GM18505 (cell line): ENCODE data around the gene TMEM132C.

ENCODE experiments used
- ATAC-seq: cut with Tn5 transposase; IDR thresholded peaks from one replicate; pipeline ENCODE4 v1.9.1; 2021; ENCODE audit not compliant: unreplicated experiment
- POLR2A ChIP-seq: IDR thresholded peaks from 4 replicates; pipeline ENCODE4 v1.6.1; 2011; ENCODE audit warnings: borderline replicate concordance; ENCODE audit not compliant: insufficient read depth, insufficient read length; ENCODE audit errors: extremely low read depth

TMEM132C gene

DNA sequence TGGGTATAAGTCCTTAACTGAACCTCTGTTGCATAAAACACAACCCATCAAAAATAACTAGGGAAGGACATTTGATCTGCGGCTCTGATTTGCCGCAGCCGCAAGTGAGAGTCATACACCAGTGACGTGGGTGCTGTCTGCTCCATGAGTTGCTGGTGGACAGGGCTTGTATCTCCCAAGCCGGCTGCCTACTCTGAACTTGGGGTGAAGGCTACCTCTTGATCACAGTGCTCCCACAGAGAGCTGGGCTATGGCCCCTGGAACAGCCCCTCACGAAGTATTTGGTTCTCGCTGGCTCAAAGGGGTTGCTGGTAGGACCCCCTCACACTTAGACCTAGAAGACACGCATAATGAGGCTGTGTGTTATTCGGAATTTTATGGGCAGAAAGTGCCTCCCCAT, 118.8 kb downstream of the TMEM132C start:
- no peak for TF ChIP-seq POLR2A
- ATAC-seq: no peak

DNA sequence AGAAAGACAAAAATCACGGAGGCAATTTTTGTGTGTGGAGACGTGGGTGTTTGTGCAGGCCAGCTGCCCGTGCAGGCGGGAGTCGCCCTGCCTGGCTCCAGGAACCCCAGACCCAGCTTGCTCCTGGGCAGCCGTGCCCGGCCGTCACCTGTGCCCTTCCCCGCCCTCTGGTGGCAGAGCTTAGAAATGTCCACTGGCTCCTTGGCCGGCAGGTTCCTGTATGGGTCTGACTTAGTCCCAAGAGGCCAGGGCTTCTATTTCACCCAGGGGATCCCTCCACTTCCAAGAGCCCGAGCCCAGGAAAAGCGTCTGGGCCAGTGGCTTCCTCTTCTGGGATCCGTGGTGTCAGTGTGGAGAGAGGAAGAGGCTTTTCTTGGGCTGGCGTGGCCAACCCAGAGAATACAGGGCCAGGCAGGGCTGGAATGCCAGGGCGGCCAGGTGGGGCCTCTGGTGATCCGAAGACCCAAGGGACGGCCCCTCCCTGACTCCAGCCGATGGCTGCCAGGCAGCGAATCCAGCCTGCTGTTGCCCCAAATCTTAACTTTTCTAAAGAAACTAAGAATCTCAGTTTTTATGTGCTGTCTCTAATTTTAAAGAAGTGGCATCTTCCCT, 120.9 kb downstream of the TMEM132C start:
- no peak for TF ChIP-seq POLR2A
- peak; percentile 77 for ATAC-seq

DNA sequence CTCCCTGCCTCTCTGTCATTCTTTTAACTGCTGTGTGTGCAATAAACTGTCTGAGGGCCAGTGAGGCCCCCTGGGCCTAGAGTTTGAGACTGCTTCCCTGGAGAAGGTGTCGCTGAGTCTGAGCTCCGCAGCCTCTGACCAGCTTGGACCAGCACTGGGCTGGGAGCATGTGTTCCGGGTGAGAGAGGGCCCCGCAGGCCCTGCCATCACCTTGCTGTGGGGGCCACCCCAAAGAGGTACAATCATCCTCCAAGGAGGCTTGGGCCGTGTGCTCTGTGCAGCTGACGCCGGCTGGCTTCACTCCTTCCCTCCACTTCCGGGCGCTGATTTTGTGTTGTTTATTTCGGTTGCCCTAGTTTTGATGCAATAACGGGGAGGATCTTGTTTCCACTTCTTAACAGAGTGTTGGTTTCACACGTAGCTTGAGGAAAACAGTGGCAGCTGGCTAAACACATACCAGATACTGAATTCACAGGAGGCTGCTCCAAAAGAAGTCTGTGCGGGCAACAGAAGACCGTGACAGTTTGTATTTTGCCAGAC, 121.6 kb downstream of the TMEM132C start:
- ATAC-seq: no peak
- TF ChIP-seq POLR2A: no peak

DNA sequence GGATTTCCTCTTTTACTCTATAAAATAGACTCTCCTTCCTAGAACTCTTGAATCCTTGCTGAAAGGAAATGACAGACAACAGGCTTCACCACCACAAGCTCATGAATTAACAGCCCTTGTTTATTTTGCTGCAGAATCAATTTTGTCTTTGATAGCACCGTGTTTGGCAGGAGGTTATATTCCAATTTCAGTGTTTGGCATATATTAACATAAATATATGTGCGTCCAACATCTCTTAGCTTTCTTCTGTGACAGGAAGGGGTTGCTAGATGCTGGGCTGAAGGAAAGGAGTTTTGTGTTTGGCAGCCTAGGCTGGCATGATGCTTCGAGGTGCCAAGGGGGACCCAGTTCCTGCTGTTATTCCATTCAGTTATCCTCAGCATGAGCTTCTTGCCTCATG, 126.4 kb downstream of the TMEM132C start:
- ATAC-seq: no peak
- no peak for TF ChIP-seq POLR2A

DNA sequence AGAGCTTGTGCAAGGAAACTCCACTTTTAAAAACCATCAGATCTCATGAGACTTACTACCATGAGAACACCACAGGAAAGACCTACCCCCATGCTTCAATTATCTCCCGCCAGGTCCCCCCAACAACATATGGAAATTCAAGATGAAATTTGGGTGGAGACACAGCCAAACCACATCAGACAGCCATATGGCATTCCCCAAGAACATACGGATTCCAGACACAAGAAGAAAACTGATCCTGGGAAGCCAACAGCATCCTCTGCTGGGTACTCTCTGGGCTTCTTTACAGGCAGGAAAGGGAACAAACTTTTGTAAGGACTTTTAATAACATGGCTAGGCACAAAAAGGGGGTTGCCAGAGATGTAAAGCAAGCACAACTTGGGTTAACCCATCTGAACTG, 127.2 kb downstream of the TMEM132C start:
- no peak for TF ChIP-seq POLR2A
- no peak for ATAC-seq

DNA sequence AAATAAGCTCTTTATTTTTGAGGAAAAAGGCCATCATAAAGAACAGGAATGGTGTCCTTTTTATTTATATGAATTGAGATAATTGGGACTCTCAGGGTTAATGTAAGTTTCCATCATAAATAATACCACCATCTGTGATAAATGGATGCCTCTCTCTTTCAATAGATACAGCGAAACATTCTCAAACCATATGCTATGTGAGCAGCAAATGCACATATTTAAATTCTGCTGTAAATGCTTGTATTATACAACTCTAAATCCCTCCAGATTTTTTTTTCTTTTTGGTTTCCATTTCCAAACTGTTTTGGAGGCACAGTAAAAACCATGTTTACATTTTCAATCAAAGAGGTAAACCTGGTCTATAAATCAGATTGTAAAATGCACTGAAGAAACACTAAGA, 132.3 kb downstream of the TMEM132C start:
- TF ChIP-seq POLR2A: no peak
- ATAC-seq: no peak

DNA sequence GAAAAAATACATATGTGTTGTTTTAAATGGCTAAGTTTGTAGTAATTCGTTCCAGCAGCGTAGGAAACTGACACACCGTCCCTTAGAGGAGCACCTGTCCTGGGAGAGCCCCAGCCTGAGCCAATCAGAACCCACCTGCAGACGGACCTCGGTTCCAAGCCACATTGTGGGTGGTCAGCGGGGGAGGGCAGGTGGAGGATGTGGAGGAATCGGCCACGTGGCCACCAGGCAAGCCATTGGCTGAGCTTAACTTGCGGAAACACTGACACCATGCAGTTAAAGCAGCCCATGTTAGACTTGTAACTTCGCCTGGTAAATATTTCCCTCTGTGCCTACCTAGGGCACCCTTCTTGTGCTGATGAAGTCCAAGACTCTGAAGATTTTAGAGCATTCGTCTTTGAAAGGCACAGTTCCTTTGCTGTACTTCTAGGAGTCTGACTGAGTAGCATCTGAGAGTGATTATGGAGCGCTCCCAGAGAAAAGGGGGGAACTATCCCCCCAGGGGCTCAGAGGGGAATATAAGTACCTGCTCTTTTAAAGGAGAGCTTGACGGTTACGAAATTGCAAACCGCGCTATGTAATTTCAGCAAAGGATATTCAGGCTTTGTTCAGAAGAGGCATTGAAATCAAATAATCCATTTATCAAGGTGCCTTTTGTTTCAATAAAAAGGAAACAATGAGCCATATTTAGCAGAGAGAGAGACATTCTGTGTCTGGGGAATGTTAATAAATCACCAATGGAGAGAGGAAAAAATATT, 135.7 kb downstream of the TMEM132C start:
- ATAC-seq: no peak
- TF ChIP-seq POLR2A: no peak

DNA sequence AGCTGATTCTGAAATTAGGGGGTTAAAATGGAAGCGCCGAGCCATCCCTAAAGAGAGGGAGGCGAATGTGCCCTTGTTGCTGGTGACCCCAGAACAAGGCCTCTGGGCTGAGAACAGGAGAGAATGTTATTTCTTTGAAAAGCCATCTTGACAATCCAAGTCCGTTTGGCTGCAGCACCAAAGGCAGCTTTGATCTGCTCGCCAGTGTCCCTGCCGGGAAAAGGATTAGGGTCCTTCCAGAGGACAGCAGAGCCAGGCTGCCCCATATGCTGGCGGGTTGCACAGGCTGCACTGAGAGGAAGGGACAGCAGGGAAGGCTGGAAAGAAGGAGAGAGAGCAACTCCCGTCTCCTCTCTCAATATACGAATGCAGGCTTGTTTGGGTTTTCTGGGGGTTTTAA, 141.7 kb downstream of the TMEM132C start:
- ATAC-seq: no peak
- TF ChIP-seq POLR2A: no peak

DNA sequence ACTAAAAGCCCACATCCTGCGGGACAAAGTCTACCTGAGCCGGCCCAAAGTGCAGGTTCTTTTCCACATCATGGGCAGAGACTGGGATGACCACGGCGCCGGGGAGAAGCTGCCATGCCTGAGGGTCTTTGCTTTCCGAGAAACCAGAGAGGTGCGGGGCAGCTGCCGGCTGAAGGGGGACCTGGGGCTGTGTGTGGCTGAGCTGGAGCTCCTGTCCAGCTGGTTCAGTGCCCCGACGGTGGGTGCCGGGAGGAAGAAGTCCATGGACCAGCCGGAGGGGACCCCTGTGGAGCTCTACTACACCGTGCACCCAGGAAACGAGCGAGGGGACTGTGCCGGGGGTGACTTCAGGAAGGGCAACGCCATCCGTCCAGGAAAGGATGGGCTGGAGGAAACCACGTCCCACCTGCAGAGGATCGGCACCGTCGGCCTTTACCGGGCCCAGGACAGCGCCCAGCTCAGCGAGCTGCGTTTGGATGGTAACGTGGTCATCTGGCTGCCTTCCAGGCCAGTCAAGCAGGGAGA, 148.1 kb downstream of the TMEM132C start:
- no peak for TF ChIP-seq POLR2A
- ATAC-seq: no peak

DNA sequence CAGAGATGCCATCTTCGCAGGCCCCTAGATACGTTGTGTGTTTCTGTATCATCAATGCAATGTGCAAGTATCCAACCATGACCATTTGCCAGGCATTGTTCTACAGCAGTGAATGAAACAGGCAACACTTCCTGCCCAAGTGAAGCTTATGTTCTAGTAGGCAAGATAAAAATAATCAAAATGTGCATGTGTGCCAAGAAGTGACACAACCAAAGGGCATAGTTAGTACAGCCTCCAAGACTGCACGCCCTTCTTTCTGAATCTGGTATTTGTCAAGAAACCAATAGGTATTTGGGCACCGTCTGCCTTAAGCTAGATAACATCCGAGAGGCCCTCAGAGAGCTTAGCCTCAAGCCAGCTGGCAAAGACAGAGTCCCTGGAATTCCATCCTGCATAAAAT, 152.0 kb downstream of the TMEM132C start:
- no peak for TF ChIP-seq POLR2A
- no peak for ATAC-seq

DNA sequence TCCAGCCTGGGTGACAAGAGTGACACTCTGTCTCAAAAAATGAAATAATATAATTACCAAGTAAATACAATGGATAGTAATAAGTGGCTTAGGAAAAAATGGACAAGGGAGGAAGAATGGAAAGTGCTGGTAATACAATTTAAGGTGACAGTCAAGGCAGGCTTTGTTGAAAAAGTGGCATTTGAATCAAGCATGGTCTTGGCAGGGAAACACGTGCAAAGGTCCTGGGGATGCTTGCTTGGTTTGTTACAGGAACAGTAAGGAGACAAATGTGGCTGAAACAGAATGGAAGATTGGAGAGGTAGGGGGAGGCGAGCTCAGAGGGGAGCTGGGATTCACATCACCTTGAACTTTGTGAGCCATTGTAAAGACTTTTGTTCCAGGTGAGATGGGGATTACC, 153.2 kb downstream of the TMEM132C start:
- no peak for TF ChIP-seq POLR2A
- ATAC-seq: no peak

DNA sequence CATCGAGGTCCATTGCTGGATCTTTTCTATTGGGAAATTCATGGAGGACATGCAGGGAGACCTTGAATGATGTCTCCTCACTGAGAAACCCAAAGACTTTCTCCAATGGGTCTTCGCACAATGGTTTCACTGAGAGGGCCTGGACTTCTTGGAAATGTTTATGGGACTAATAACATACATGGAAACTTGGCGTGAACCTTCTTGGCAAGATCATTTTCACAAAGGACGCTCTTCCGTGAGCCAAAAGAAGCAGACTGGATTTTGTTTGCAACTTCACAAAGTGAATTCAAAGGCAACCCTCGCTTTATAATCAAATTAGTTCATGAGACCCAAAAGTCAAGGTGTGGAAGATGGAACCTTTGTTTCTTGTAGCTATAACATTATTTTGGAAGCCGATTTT, 154.4 kb downstream of the TMEM132C start:
- ATAC-seq: no peak
- no peak for TF ChIP-seq POLR2A

DNA sequence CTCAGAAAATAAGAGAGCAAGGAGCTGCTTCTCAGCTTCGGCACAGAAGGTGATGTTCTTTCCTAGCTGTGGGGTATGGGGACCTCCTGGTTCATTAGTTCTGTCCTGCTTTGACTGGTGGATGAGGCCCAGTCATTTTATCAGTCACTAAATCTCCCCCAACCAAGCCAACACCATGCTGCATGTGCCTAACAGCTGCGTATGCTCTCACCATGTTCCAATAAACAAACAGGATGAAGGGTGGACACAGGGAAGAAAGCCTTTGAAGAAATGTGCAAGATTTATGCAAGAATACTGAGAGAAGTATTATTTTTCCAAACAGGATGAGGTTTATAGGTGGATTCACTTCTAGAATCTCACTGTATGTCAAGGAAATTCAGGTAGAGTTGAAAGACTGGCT, 156.2 kb downstream of the TMEM132C start:
- no peak for ATAC-seq
- TF ChIP-seq POLR2A: no peak

DNA sequence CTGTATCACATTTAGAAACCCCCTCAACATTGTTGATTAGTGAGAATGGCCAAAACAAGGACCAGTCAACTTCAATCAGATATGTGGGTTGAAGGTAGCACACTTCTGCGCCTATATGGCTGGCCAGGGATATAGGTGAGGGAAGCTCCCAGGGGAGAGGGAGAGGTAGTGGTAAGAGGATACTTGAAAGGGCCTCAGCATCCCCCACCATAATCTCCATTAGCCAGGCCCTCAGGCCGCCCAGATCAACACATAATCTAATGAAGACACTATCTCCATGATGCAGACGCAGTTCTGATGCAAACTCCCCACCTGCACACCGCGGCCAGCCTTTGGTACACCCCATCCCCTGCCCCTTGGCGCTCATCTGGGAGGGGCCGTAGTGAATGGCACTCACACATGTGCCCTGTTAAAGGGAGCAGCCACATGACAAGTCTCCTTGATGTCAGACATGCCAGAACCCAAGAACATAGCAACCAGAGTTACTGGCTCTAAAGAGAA, 158.0 kb downstream of the TMEM132C start:
- TF ChIP-seq POLR2A: no peak
- ATAC-seq: no peak
